Hepatocyte (in vitro differentiated cells): ENCODE results near the gene ANKRD2. TPM values are rescaled to one million over a fixed set of nuclear protein-coding genes. Genes with fewer than 3 reads are reported as not detected.
A peak's percentile ranks its signal among the peaks of the same experiment; 100 is the strongest.
"Not testable (repeated sequence)": the region's sequence is repeated elsewhere in the genome, so short reads cannot be mapped to it uniquely, and the experiment has no call there.

ENCODE experiments used
- DNase-seq: peaks from one replicate; pipeline ENCODE4 v3.0.0-alpha.2; 2016; ENCODE audit warnings: low spot score
- H2AFZ ChIP-seq: fragments of 200-600 bp; sonication (generic); 2 replicates; pipeline ENCODE4 v1.6.0; 2016; ENCODE audit warnings: antibody characterized with exemption, mild to moderate bottlenecking
- H3K27ac ChIP-seq: fragments of 200-600 bp; sonication (generic); 2 replicates; pipeline ENCODE4 v1.5.1; 2016; ENCODE audit warnings: mild to moderate bottlenecking
- H3K27me3 ChIP-seq: fragments of 200-600 bp; sonication (generic); 2 replicates; pipeline ENCODE4 v1.6.1; 2016
- H3K36me3 ChIP-seq: fragments of 200-600 bp; sonication (generic); replicated peaks from 2 replicates; pipeline ENCODE4 v1.5.1; 2016; ENCODE audit warnings: low read depth; ENCODE audit not compliant: insufficient read depth
- H3K4me1 ChIP-seq: fragments of 200-600 bp; sonication (generic); 2 replicates; pipeline ENCODE4 v1.5.1; 2016; ENCODE audit warnings: mild to moderate bottlenecking, moderate library complexity; ENCODE audit not compliant: insufficient read depth
- H3K4me2 ChIP-seq: fragments of 200-600 bp; sonication (generic); 2 replicates; pipeline ENCODE4 v1.6.0; 2016
- H3K4me3 ChIP-seq: fragments of 200-600 bp; sonication (generic); 2 replicates; pipeline ENCODE4 v1.5.1; 2016; ENCODE audit warnings: mild to moderate bottlenecking
- H3K79me2 ChIP-seq: fragments of 200-600 bp; sonication (generic); 2 replicates; pipeline ENCODE4 v1.6.0; 2017; ENCODE audit warnings: mild to moderate bottlenecking
- H3K9me2 ChIP-seq: fragments of 200-600 bp; sonication (generic); replicated peaks from 2 replicates; pipeline ENCODE4 v1.6.0; 2017; ENCODE audit warnings: mild to moderate bottlenecking; ENCODE audit not compliant: insufficient read depth
- H3K9me3 ChIP-seq: fragments of 200-600 bp; sonication (generic); 2 replicates; pipeline ENCODE4 v1.5.1; 2016; ENCODE audit warnings: low read depth, mild to moderate bottlenecking
- H4K20me1 ChIP-seq: fragments of 200-600 bp; sonication (generic); 2 replicates; pipeline ENCODE4 v1.6.0; 2016; ENCODE audit warnings: mild to moderate bottlenecking; ENCODE audit not compliant: insufficient read depth, poor library complexity, severe bottlenecking
- EZH2 ChIP-seq: fragments of 200-600 bp; sonication (generic); IDR thresholded peaks from 2 replicates; pipeline ENCODE4 v1.6.1; 2016; ENCODE audit warnings: antibody characterized with exemption, mild to moderate bottlenecking, borderline replicate concordance
- EZH2phosphoT487 ChIP-seq: fragments of 200-600 bp; sonication (generic); IDR thresholded peaks from one replicate; pipeline ENCODE4 v1.6.1; 2018; ENCODE audit warnings: antibody characterized with exemption, mild to moderate bottlenecking, low read depth, moderate library complexity; ENCODE audit not compliant: unreplicated experiment, severe bottlenecking
- WGBS: methylation state at CpG from one replicate; pipeline ENCODE4 v1.1.6; 2016; ENCODE audit warnings: low lambda C conversion rate; ENCODE audit errors: missing lambda C conversion rate; 5-methylcytosine and 5-hydroxymethylcytosine counted together
- polyA plus RNA-seq: library from polyadenylated mRNA; unstranded; fragments of >200 nt; fragmentation: Nextera tagmentation; extraction: Ambion mirVana; gene quantifications from 2 replicates; pipeline ENCODE4 v1.2.1, GENCODE V29; 2016
- total RNA-seq: library from RNA; depleted of rRNA; stranded (reverse); fragments of >200 nt; gene quantifications from 2 replicates; pipeline ENCODE4 v1.2.3, GENCODE V29; 2014
- TF ChIP-seq, protein P1 (sequence below): fragments of 200-600 bp; sonication (generic); IDR thresholded peaks from 2 replicates; pipeline ENCODE4 v1.5.1; 2016; ENCODE audit warnings: antibody characterized with exemption, mild to moderate bottlenecking; ENCODE audit not compliant: poor library complexity

ANKRD2 gene
- total and polyA plus RNA-seq, 2 experiments from 2014 or later: not detected

DNA sequence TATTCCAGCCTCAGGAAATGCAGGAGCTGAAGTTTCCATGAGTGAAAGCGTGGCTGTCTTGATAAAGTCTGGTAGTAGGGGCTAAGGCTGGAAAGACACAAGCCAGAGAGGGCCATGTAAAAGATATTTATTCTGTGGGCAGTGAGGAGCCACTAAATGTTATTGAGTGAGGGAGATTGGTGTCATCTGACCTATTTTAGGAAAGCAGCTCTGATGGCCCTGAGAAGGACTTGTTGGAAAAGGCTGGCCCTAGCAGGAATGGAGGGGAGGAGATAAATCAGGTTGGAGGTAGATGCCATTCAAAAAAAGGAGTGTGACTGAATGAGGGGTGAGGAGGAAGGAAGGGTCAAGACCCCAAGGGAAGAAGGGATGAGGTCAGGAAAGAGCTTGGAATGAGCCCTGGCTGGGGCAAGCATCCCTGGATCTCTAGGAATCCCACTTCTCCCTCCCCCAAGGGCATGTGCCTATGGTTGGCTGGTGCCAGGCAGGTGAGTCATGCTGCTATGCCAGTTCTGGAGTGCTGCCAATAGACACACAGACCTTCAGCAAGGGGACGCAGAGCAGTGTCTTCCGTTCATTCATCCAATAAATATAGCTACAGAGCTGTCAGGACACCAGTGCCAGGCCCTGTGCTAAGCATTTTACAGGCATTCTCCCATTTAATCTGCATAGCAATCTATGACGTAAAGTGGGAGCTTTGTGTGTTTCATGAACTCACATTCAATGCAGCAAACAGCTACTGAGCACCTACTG is 2.0 kb downstream of the ANKRD2 start:
- TF ChIP-seq EZH2phosphoT487 (no peak), EZH2 (no peak)
- TF ChIP-seq, protein P1, sequence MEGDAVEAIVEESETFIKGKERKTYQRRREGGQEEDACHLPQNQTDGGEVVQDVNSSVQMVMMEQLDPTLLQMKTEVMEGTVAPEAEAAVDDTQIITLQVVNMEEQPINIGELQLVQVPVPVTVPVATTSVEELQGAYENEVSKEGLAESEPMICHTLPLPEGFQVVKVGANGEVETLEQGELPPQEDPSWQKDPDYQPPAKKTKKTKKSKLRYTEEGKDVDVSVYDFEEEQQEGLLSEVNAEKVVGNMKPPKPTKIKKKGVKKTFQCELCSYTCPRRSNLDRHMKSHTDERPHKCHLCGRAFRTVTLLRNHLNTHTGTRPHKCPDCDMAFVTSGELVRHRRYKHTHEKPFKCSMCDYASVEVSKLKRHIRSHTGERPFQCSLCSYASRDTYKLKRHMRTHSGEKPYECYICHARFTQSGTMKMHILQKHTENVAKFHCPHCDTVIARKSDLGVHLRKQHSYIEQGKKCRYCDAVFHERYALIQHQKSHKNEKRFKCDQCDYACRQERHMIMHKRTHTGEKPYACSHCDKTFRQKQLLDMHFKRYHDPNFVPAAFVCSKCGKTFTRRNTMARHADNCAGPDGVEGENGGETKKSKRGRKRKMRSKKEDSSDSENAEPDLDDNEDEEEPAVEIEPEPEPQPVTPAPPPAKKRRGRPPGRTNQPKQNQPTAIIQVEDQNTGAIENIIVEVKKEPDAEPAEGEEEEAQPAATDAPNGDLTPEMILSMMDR: no peak
- H3K4me2 ChIP-seq: no peak overlapping the region
- peak; percentile 51 for DNase-seq
- H3K36me3 ChIP-seq: no peaks in the 10 kb centered on the region
- H3K4me3 ChIP-seq: no peak overlapping the region
- no peaks in the 10 kb centered on the region for H4K20me1 ChIP-seq
- H2AFZ ChIP-seq: no peak overlapping the region
- no peaks in the 10 kb centered on the region for H3K27me3 ChIP-seq
- peak overlapping the region; percentile 20 for H3K27ac ChIP-seq
- H3K9me3 ChIP-seq: no peaks in the 10 kb centered on the region
- WGBS: 78% methylated on average over 4 of the region's 4 CpGs
- H3K79me2 ChIP-seq: no peaks in the 10 kb centered on the region
- no peaks in the 10 kb centered on the region for H3K9me2 ChIP-seq
- peaks cover 19% of the 10 kb centered on the region for H3K4me1 ChIP-seq

DNA sequence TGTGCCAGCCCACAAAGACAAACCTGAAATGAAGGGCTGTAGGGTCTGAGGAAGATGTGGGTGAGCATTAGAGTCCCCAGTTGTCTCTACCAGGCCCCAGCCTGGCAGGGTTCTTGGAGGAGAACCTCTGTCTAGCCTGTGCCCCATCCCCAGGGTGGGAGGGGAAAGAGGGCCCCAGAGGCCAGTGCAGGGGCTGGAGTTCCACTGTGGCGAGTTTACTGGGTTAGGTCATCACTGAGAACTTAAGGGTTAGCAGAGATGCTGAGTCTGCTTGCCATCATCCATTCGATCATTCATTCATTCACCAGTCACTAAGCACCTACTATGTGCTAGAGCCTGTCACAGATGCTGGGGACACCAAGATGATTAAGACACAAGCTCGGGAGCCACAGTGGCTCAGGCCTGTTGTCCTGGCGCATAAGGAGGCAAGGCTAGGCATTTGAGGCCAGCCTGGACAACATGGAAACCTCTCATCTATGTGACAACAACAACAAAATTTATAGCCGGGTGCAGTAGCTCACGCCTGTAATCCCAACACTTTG is 2.6 kb downstream of the ANKRD2 start:
- no peaks in the 10 kb centered on the region for H4K20me1 ChIP-seq
- no peak for DNase-seq
- no peaks in the 10 kb centered on the region for H3K27me3 ChIP-seq
- TF ChIP-seq, protein P1: no peak
- TF ChIP-seq EZH2phosphoT487: no peak
- TF ChIP-seq EZH2: no peak
- H3K79me2 ChIP-seq: no peaks in the 10 kb centered on the region
- peak overlapping the region; percentile 20 for H3K27ac ChIP-seq
- H3K36me3 ChIP-seq: no peaks in the 10 kb centered on the region
- H3K4me3 ChIP-seq: no peak overlapping the region
- no peaks in the 10 kb centered on the region for H3K9me2 ChIP-seq
- peaks cover 19% of the 10 kb centered on the region for H3K4me1 ChIP-seq
- H3K4me2 ChIP-seq: no peak overlapping the region
- H2AFZ ChIP-seq: no peak overlapping the region
- WGBS: 89% methylated on average over 6 of the region's 6 CpGs
- H3K9me3 ChIP-seq: no peaks in the 10 kb centered on the region

DNA sequence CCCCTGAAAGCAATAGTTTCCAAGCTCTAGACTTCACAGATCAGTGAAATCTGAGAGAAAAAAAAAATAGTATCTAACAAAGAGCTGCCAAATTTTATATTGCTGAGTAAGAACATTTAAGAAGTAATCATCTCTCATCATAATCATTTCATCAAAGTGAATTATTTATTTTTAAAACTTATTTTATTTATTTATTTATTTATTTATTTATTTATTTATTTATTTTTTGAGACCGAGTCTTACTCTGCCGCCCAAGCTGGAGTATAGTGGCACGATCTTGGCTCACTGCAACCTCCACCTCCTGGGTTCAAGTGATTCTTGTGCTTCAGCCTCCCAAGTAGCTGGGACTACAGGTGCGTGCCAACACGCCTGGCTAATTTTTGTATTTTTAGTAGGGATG is 3.9 kb downstream of the ANKRD2 start:
- not testable (repeated sequence) for H3K9me2 ChIP-seq, H3K4me2 ChIP-seq, DNase-seq, H3K36me3 ChIP-seq, H3K4me3 ChIP-seq, H2AFZ ChIP-seq, H3K9me3 ChIP-seq, H3K27me3 ChIP-seq, H3K27ac ChIP-seq, H3K79me2 ChIP-seq, H4K20me1 ChIP-seq
- peaks cover 14% of the 10 kb centered on the region for H3K4me1 ChIP-seq
- 40% methylated on average over 5 of the region's 5 CpGs for WGBS

DNA sequence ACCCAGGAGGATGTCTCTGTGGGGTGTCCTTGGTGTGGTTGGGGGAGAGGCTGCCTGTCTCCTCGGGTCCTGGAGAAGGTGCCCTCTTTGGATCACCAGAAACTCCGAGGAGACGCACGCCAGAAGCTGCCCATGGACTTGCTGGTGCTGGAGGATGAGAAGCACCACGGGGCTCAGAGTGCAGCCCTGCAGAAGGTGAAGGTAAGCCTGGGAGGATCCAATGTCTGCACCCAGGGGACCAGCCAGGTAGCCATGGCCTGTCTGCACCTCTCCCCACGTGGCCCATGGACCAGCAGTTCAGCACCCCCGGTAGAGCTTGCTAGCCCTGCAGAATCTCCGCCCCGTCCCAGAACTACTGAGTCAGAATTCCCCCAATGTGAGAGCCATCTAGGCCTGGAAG is 5.1 kb downstream of the ANKRD2 start:
- Histone ChIP-seq H3K9me2 (no peaks in the 10 kb centered on the region), H2AFZ (no peak overlapping the region), H3K27me3 (no peaks in the 10 kb centered on the region), H3K4me2 (no peak overlapping the region), H3K4me1 (peaks cover 6% of the 10 kb centered on the region), H3K36me3 (no peaks in the 10 kb centered on the region), H4K20me1 (no peaks in the 10 kb centered on the region), H3K4me3 (no peak overlapping the region), H3K79me2 (no peaks in the 10 kb centered on the region), H3K27ac (no peak overlapping the region), H3K9me3 (no peaks in the 10 kb centered on the region)
- no peak for TF ChIP-seq EZH2
- no peak for TF ChIP-seq EZH2phosphoT487
- TF ChIP-seq, protein P1: no peak
- 83% methylated on average over 9 of the region's 9 CpGs for WGBS
- no peak for DNase-seq
